Endothelial cell of umbilical vein (primary cell): ENCODE data around the gene ZMYM3. TPM values are rescaled to one million over a fixed set of nuclear protein-coding genes. Genes with fewer than 3 reads are reported as not detected.

Experiments used
- BruUV-seq: library from RNA; stranded (reverse); fragments of 400-500 nt; replicated peaks from 2 replicates; lab custom pipeline; 2021; lab: Mats Ljungman, UMichigan
- CTCF ChIA-PET: fragments of 300-600, 350-600 bp; sonication (Branson Sonifier 250); formaldehyde crosslinking; loops from one replicate; lab custom pipeline; 2021; ENCODE audit warnings: antibody characterized with exemption, inconsistent platforms; lab: Charles Lee
- POLR2A ChIA-PET: fragments of 300-600, 350-600 bp; sonication (Branson Sonifier 250); formaldehyde crosslinking; loops from one replicate; lab custom pipeline; 2021; ENCODE audit warnings: antibody characterized with exemption, inconsistent platforms; lab: Charles Lee
- DNase-seq: peaks from one replicate; pipeline ENCODE4 v3.0.0-alpha.2; 2011; ENCODE audit warnings: low read depth, low spot score
- FAIRE-seq: peaks from 2 replicates; lab custom pipeline; 2011; peaks lifted over from hg19 to GRCh38; lab: Jason Lieb, UNC
- H2AFZ ChIP-seq: 2 replicates; pipeline ENCODE4 v1.6.0; 2012; ENCODE audit warnings: low read depth, low read length, control low read depth, inconsistent platforms
- H3K27ac ChIP-seq: 2 replicates; pipeline ENCODE4 v1.5.1; 2011; ENCODE audit warnings: low read depth, mild to moderate bottlenecking, control low read depth, low read length, moderate library complexity; ENCODE audit not compliant: insufficient read depth
- H3K27me3 ChIP-seq, 2 experiments: 2 replicates each; pipeline versions ENCODE4 v1.6.0 to v1.6.1; 2011; ENCODE audit warnings: low read length in 2 of 2, mixed read lengths in 1 of 2; ENCODE audit not compliant: control insufficient read depth in 2 of 2, insufficient read depth in 2 of 2
- H3K36me3 ChIP-seq, 2 experiments: 2 replicates in 1 of 2; 3 replicates in 1 of 2; pipeline ENCODE4 v1.5.1; 2011; ENCODE audit warnings: low read length in 2 of 2, mild to moderate bottlenecking in 1 of 2, moderate library complexity in 1 of 2; ENCODE audit not compliant: control insufficient read depth in 2 of 2, insufficient read depth in 2 of 2; ENCODE audit errors: extremely low read depth in 1 of 2
- H3K4me1 ChIP-seq: 3 replicates; pipeline ENCODE4 v1.5.1; 2011; ENCODE audit warnings: mild to moderate bottlenecking, low read length; ENCODE audit not compliant: control insufficient read depth, insufficient read depth; ENCODE audit errors: extremely low read depth
- H3K4me2 ChIP-seq: 2 replicates; pipeline ENCODE4 v1.6.1; 2011; ENCODE audit warnings: low read length, control low read depth, mixed read lengths; ENCODE audit not compliant: insufficient read depth
- H3K4me3 ChIP-seq, 3 experiments: fragments of 200-600 bp in 1 of 3; sonication (generic), shearing (Covaris generic) in 1 of 3; replicated peaks in 1 of 3; 2 replicates each; pipeline ENCODE4 v1.5.1; 2011 to 2016; ENCODE audit warnings: control low read depth in 3 of 3, low read length in 3 of 3, mild to moderate bottlenecking in 2 of 3, inconsistent platforms in 1 of 3, low read depth in 1 of 3, moderate library complexity in 1 of 3; ENCODE audit not compliant: insufficient read depth in 1 of 3
- H3K79me2 ChIP-seq: 2 replicates; pipeline ENCODE4 v1.6.0; 2012; ENCODE audit warnings: low read length, inconsistent platforms; ENCODE audit not compliant: control insufficient read depth, insufficient read depth
- H3K9ac ChIP-seq: replicated peaks from 2 replicates; pipeline ENCODE3; 2011; ENCODE audit warnings: low read length, control low read depth; ENCODE audit not compliant: insufficient read depth; ENCODE audit errors: extremely low read depth
- H3K9me1 ChIP-seq: replicated peaks from 3 replicates; pipeline ENCODE4 v1.6.0; 2011; ENCODE audit warnings: mild to moderate bottlenecking, low read length; ENCODE audit not compliant: control insufficient read depth, insufficient read depth; ENCODE audit errors: extremely low read depth
- H3K9me3 ChIP-seq: replicated peaks from 2 replicates; pipeline ENCODE4 v1.5.1; 2012; ENCODE audit warnings: low read length, inconsistent platforms; ENCODE audit not compliant: control insufficient read depth, insufficient read depth
- H4K20me1 ChIP-seq: replicated peaks from 2 replicates; pipeline ENCODE3; 2011; ENCODE audit warnings: mild to moderate bottlenecking, low read length; ENCODE audit not compliant: control insufficient read depth, insufficient read depth; ENCODE audit errors: extremely low read depth
- EZH2 ChIP-seq: IDR thresholded peaks from 2 replicates; pipeline ENCODE4 v1.6.1; 2012; ENCODE audit warnings: borderline replicate concordance, low read depth, mild to moderate bottlenecking, moderate library complexity, low read length, inconsistent platforms; ENCODE audit not compliant: severe bottlenecking
- FOS ChIP-seq: IDR thresholded peaks from 2 replicates; pipeline ENCODE4 v1.6.1; 2011; ENCODE audit warnings: mild to moderate bottlenecking, low read length, moderate library complexity, borderline replicate concordance; ENCODE audit not compliant: insufficient read depth
- GATA2 ChIP-seq: IDR thresholded peaks from 2 replicates; pipeline ENCODE4 v1.7.0; 2011; ENCODE audit warnings: low read depth, mild to moderate bottlenecking, moderate library complexity, mixed read lengths, low read length; ENCODE audit not compliant: insufficient read length, insufficient read depth
- JUN ChIP-seq: IDR thresholded peaks from 2 replicates; pipeline ENCODE4 v1.6.1; 2011; ENCODE audit warnings: borderline replicate concordance, low read depth; ENCODE audit not compliant: insufficient read length, insufficient read depth
- MYC ChIP-seq: IDR thresholded peaks from one replicate; pipeline ENCODE4 v1.6.1; 2011; ENCODE audit warnings: mild to moderate bottlenecking, low read depth, low read length
- POLR2A ChIP-seq: IDR thresholded peaks from 2 replicates; pipeline ENCODE4 v1.6.1; 2012; ENCODE audit warnings: low read depth, mild to moderate bottlenecking, control low read depth, low read length
- POLR2AphosphoS5 ChIP-seq: IDR thresholded peaks from 2 replicates; pipeline ENCODE4 v1.6.1; 2012; ENCODE audit warnings: low read depth, mild to moderate bottlenecking, control low read depth, low read length, moderate library complexity; ENCODE audit not compliant: insufficient read depth
- dilution Hi-C: fragments of 300-500 bp; cut with MboI; formaldehyde crosslinking; loops from one replicate; pipeline ENCODE4 v1.15.0; 2019; ENCODE audit warnings: low sequenced_read_pairs; ENCODE audit not compliant: extremely low pct_ligation_motif_present
- intact Hi-C: fragments of 100-400 bp; cut with micrococcal nuclease; formaldehyde crosslinking; loops from one replicate; pipeline ENCODE4 v1.10.0; 2022
- polyA plus RNA-seq, 4 experiments: library from polyadenylated mRNA; depleted of rRNA in 3 of 4; stranded (reverse) in 3 of 4; unstranded in 1 of 4; fragments of >200 nt; gene quantifications; 2 replicates each; pipeline versions ENCODE4 v1.2.1 to v1.2.3, GENCODE V29; 2011 to 2012; ENCODE audit warnings: missing spikeins in 1 of 4
- total RNA-seq: library from RNA; stranded (reverse); gene quantifications from 2 replicates; pipeline ENCODE4 v1.2.3, GENCODE V29; 2021
- TF ChIP-seq, protein P1 (sequence below): IDR thresholded peaks from 2 replicates; pipeline ENCODE4 v1.6.1; 2011; ENCODE audit not compliant: insufficient read depth, insufficient read length
- TF ChIP-seq, protein P2 (sequence below), 2 donors: IDR thresholded peaks; 1 replicate in 1 of 2; 2 replicates in 1 of 2; pipeline ENCODE4 v1.5.1; 2011; ENCODE audit warnings: low read length in 2 of 2, mild to moderate bottlenecking in 2 of 2, moderate library complexity in 2 of 2, control low read depth in 1 of 2, inconsistent platforms in 1 of 2, low read depth in 1 of 2; ENCODE audit not compliant: insufficient read depth in 1 of 2; ENCODE audit errors: extremely low read depth in 1 of 2

ZMYM3 gene
- total and polyA plus RNA-seq, 2 donors (not counting 3 experiments of a cell fraction or from before 2014, with no cell fraction given): 26.5 to 32.9 TPM

GRCh38 chrX:71225676-71226075, 28.3 kb downstream of the ZMYM3 start:
- dilution Hi-C loops: no loop called here
- FAIRE-seq (no peak), DNase-seq (no peak)
- H3K27ac ChIP-seq: no peak overlapping the region
- no peaks in the 10 kb centered on the region for H4K20me1 ChIP-seq
- H3K9ac ChIP-seq: no peak overlapping the region
- H3K27me3 ChIP-seq: no peaks in the 10 kb centered on the region
- H3K9me1 ChIP-seq: no peaks in the 10 kb centered on the region
- H3K79me2 ChIP-seq: no peaks in the 10 kb centered on the region
- BruUV-seq: no TSS peak
- POLR2A ChIA-PET: no interaction called here
- no peaks in the 10 kb centered on the region for H3K4me1 ChIP-seq
- H2AFZ ChIP-seq: no peak overlapping the region
- intact Hi-C loops: no loop called here
- TF ChIP-seq, protein P1, sequence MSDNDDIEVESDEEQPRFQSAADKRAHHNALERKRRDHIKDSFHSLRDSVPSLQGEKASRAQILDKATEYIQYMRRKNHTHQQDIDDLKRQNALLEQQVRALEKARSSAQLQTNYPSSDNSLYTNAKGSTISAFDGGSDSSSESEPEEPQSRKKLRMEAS: no peak
- TF ChIP-seq POLR2A (no peak), EZH2 (no peak), MYC (no peak), GATA2 (no peak), JUN (no peak), FOS (no peak), POLR2AphosphoS5 (no peak)
- TF ChIP-seq, protein P2, sequence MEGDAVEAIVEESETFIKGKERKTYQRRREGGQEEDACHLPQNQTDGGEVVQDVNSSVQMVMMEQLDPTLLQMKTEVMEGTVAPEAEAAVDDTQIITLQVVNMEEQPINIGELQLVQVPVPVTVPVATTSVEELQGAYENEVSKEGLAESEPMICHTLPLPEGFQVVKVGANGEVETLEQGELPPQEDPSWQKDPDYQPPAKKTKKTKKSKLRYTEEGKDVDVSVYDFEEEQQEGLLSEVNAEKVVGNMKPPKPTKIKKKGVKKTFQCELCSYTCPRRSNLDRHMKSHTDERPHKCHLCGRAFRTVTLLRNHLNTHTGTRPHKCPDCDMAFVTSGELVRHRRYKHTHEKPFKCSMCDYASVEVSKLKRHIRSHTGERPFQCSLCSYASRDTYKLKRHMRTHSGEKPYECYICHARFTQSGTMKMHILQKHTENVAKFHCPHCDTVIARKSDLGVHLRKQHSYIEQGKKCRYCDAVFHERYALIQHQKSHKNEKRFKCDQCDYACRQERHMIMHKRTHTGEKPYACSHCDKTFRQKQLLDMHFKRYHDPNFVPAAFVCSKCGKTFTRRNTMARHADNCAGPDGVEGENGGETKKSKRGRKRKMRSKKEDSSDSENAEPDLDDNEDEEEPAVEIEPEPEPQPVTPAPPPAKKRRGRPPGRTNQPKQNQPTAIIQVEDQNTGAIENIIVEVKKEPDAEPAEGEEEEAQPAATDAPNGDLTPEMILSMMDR (IDR thresholded peaks at IDR 0.05; ENCODE audit: extremely low read depth in 1 of 2, insufficient read depth in 1 of 2, low read depth in 1 of 2, low read length in 2 of 2): no peak
- no peaks in the 10 kb centered on the region for H3K36me3 ChIP-seq
- no peak overlapping the region for H3K4me2 ChIP-seq
- no peaks in the 10 kb centered on the region for H3K9me3 ChIP-seq
- CTCF ChIA-PET: no interaction called here
- H3K4me3 ChIP-seq: no peak overlapping the region
